Left colon (tissue), 2 donors: ENCODE measurements around the gene TPSG1. TPM values are rescaled to one million over a fixed set of nuclear protein-coding genes. Genes with fewer than 3 reads are reported as not detected.

Experiments used
- ATAC-seq: fragments of 200-7000 bp; cut with Tn5 transposase; one replicate; pipeline ENCODE4 v1.9.1; 2020; ENCODE audit warnings: mild to moderate bottlenecking, moderate library complexity
- DNase-seq, 2 donors: peaks; one replicate each; pipeline ENCODE4 v3.0.0-alpha.2; 2020
- intact Hi-C, 2 donors: fragments of 100-400 bp; cut with DNase I in 1 of 2; cut with micrococcal nuclease in 1 of 2; formaldehyde crosslinking; loops; one replicate each; pipeline versions ENCODE4 v1.11.2 to v1.14.0; 2022; cut with DNase I, micrococcal nuclease
- total RNA-seq, 2 donors: library from RNA; stranded (reverse); fragmentation: NEBNext Ultra II Directional; extraction: Animal tissue kit (Norgen Biotek cat#: 25700); gene quantifications; one replicate each; pipeline ENCODE4 v1.2.1, GENCODE V29; 2021
- donor health status: DM: no; HTN: no; CAD: no.
- donor health status: DM: yes; HTN: yes; CAD: no.

Gene TPSG1
- total RNA-seq, 2 donors from 2014 or later, result 60.7 to 124 TPM

DNA sequence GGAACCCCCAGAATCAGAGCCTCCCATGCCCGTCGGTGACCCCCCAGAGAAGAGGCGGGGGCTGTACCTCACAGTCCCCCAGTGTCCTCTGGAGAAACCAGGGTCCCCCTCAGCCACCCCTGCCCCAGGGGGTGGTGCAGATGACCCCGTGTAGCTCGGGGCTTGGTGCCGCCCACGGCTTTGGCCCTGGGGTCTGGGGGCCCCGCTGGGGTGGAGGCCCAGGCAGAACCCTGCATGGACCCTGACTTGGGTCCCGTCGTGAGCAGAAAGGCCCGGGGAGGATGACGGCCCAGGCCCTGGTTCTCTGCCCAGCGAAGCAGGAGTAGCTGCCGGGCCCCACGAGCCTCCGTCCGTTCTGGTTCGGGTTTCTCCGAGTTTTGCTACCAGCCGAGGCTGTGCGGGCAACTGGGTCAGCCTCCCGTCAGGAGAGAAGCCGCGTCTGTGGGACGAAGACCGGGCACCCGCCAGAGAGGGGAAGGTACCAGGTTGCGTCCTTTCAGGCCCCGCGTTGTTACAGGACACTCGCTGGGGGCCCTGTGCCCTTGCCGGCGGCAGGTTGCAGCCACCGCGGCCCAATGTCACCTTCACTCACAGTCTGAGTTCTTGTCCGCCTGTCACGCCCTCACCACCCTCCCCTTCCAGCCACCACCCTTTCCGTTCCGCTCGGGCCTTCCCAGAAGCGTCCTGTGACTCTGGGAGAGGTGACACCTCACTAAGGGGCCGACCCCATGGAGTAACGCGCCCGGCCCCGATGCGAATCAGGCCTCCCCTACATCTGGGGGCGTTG lies 4.0 kb downstream of the TPSG1 start:
- intact Hi-C loops, result no loop called here
- DNase-seq (peak in 1 of 2 donors; percentile 61), ATAC-seq (peak; percentile 40)

DNA sequence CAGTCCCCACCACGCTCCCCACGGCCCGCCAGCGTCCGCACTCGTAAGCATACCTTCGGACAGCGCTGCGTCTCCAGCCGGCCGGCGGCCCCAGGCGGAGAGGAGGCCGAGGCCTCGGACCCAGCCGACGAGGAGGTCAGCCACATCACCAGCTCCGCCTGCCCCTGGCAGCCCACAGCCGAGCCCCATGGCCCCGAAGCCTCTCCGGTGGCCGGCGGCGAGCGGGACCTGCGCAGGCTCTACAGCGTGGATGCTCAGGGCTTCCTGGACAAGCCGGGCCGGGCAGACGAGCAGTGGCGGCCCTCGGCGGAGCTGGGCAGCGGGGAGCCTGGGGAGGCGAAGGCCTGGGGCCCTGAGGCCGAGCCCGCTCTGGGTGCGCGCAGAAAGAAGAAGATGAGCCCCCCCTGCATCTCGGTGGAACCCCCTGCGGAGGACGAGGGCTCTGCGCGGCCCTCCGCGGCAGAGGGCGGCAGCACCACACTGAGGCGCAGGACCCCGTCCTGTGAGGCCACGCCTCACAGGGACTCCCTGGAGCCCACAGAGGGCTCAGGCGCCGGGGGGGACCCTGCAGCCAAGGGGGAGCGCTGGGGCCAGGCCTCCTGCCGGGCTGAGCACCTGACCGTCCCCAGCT lies 4.9 kb downstream of the TPSG1 start:
- no peak for ATAC-seq
- DNase-seq, result no peak
- intact Hi-C loops, result no loop called here

DNA sequence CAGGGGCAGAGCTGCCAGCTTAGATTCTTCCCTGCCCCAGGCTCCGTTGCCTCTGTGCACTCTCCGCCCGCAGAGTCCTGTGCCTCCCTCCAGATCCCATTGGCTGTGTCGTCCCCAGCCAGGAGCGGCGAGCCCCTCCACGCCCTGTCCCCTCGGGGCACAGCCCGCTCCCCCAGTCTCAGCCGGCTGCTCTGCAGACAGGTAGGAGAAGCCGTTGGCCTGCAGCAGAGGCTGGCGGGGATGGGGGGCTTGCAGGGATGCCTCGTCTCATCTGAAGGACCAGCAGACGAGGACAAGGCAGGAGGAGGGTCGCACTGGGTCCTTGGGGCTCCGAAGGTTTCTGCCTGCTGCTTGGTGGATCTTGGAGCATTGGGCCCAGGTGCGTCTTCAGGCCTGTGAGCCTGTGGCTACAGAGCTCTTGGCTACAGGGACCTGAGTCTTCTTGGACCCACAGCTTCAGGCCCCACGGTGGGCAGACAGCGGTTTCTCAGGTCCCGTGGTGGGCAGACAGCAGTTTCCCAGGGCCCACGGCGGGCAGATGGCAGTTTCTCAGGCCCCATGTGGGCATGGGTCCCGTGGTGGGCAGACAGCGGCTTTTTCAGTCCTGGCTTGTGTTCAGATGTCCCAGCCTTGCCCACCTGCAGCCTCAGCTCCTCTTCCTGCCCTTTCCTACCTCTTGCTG lies 6.0 kb downstream of the TPSG1 start:
- DNase-seq (no peak), ATAC-seq (no peak)
- intact Hi-C loops, result no loop called here

DNA sequence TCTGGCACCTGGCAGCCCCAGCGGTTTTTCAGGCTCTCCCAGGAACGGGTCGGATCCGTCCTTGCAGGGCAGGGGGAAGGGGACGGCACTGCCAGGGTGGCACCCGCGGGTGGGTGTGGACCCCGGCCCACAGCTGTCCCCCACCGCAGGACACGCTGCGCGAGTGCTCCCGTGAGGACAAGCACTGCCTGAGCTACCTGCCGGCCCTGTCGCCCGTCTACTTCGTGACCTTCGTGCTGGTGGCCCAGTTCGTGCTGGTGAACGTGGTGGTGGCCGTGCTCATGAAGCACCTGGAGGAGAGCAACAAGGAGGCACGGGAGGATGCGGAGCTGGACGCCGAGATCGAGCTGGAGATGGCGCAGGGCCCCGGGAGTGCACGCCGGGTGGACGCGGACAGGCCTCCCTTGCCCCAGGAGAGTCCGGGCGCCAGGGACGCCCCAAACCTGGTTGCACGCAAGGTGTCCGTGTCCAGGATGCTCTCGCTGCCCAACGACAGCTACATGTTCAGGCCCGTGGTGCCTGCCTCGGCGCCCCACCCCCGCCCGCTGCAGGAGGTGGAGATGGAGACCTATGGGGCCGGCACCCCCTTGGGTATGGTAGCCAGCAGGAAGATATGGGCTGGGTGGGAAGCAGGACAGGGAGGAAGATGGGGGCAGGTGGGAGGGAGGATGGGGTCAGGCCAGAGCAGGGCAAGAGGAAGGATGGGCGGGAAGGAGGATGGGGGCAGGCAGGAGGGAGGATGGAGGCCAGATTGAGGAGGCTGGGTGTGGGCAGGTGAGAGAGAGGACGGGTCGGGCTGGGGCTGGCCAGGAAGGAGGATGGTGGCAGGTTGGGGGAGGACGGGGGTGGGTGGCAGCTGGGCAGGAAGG lies 6.8 kb downstream of the TPSG1 start:
- intact Hi-C loops, result no loop called here
- ATAC-seq (no peak), DNase-seq (no peak)

DNA sequence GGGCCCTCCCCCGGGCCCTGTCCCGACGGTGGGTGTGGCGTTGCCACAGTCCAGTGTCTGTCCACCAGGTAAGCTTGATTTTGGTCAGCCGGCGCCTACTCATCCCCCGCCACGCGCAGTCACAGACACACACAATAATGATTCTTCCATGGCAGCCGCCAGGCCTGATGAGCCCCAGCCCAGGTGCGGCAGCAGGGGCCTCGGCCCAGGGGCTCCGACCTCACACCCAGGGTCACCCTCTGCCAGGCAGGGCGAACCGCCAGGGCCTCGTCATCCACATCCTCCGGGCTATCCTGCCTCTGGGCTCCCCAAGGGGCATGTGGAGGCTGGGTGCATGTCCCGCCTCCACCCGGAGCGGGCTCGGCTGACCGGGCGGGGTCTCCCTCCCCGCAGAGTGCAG lies 7.5 kb downstream of the TPSG1 start:
- intact Hi-C loops, result no loop called here
- DNase-seq, result no peak
- ATAC-seq, result no peak

DNA sequence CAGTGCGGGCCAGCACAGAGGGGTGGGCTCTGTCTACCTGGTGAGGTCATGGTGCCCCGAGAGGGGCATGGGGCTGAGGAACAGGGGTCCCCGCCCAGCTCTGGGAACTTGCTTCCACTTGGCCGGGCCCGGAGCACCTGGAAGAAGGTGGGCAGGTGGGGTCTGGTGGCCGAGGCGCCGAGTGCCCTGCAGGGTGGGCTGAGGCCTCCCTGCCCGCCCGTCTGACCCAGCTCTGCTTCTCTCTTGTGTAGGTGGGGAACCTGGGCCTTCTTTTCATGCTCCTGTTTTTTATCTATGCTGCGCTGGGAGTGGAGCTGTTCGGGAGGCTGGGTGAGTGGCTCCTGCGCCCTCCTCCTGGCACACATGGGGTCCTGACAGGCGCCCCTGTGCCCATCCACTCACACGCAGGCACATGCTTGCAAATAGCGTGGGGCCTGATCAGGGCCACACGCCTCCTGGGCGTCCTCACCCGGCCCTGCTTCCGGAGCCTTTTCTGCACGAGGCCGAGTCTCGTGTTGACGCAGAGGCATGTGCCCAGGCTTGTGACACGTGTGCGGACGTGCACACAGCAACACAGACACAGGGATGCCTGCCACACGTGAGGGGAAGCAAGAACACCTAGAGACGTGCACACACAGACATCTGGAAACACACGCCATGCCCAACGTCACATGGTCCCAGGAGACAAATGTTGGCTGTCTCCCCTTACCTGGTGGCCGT lies 8.2 kb downstream of the TPSG1 start:
- intact Hi-C loops, result no loop called here
- ATAC-seq (no peak), DNase-seq (no peak)

DNA sequence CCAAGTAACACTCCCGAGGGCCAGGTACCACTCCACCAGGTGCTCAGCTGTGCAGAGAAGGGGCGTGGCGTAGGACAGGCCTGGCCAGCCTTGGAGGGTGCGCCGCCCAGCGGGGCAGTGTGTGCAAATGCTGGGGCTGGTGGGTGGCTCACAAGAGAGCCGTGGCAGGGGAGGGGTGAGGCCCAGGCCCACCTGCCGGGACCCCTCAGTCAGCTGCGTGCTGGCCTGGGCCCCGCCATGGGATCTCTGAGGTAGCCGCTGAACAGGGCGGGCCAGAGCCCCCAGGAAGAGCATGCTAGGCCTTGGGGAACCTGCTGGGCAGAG lies 8.8 kb downstream of the TPSG1 start:
- peak in 1 of 2 donors; percentile 44 for DNase-seq
- peak; percentile 52 for ATAC-seq
- intact Hi-C loops, result no loop called here

DNA sequence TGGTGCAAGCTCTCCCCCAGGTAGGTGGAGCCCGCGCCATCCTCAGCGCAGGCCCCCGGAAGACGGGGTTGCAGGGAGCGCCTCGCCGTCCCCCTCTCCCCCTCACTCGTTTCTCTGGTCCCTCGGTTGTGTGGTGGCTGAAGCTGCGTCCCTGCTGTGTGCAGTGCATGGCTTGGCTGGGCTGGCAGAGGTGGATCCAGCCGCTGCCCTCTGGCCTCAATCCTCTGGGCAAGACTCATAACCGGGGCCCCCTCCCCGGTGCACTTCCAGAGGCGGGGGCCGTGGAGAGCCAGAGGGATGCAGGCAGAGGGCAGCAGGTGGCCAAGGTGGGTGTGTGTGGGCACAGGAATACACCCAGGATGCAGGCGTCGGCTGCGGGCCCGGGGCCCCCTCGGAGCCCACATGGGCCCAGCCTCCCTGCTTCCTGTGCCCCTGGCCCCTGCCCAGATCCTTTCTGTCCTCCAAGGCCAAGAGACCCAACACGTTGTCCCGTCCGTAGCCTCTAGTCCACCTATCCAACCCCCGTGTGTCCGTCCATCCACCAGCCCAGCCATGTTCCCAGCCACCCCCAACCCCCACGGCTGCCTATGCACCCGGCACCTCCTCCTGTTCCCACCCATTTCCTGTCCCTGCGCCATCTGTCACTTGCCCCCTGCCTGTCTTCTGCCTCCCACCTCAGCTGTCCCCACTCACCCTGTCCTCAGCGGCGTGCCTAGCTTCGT lies 9.3 kb downstream of the TPSG1 start:
- no peak for DNase-seq
- intact Hi-C loops, result no loop called here
- no peak for ATAC-seq

DNA sequence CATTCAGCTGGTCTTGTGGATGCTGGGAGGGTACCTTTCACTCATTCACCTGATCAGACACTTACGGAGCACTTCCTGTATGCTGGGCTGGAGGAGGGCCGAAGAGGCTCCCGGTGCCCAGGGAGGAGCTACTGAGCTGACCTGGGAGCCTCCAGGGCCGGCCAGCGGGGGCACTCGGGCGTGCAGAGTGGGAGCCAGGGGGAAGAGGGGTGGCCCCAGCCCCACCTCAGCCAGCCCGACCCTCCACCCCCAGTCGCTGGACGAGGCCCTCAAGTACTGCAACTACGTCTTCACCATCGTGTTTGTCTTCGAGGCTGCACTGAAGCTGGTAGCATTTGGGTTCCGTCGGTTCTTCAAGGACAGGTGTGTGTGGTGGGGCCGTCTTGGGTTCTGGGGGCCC lies 10.3 kb downstream of the TPSG1 start:
- DNase-seq (no peak), ATAC-seq (no peak)
- intact Hi-C loops, result no loop called here

DNA sequence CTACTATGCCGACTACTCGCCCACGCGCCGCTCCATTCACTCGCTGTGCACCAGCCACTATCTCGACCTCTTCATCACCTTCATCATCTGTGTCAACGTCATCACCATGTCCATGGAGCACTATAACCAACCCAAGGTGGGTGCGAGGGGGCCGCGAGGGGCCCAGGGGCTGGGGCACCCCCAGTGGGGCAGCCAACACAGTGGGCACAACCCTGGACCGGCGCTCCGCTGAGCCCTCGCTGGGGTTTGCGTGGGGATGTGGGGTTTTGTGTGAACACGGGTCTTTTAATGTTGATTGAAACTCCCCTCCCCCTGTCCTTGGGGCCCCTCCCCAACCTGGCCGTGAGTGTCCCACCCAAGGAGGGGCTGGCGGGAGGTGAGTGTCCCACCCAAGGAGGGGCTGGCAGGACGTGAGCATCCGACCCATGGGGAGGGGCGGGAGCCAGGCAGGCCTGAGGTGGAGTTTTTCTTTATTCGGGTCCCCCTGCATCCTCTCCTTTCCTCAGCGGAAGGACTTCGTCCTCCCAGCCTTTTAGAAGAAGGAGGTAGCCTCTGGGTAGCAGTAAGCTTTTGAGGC lies 11.2 kb downstream of the TPSG1 start:
- ATAC-seq, result no peak
- intact Hi-C loops, result no loop called here
- no peak for DNase-seq

DNA sequence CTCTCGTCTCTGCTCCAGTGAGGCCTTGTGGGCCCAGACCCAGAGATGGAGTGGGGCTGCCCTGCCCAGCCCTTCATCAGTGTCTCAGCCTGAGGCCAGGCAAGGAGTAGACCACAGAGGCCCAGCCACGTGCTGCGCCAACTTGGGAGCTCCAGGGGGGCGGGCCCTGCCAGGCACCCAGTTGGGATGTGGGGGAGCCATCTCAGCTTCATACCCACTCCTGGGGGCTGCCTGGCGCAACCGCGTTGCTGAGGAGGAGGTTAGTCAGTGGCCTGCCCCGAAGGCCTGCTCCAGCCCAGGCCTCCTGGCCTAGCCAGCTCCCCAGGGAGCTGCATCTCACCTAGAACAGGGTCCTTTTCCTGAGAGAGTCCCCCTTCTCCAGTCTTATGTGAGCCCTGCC lies 11.8 kb downstream of the TPSG1 start:
- ATAC-seq (no peak), DNase-seq (no peak)
- intact Hi-C loops, result no loop called here

DNA sequence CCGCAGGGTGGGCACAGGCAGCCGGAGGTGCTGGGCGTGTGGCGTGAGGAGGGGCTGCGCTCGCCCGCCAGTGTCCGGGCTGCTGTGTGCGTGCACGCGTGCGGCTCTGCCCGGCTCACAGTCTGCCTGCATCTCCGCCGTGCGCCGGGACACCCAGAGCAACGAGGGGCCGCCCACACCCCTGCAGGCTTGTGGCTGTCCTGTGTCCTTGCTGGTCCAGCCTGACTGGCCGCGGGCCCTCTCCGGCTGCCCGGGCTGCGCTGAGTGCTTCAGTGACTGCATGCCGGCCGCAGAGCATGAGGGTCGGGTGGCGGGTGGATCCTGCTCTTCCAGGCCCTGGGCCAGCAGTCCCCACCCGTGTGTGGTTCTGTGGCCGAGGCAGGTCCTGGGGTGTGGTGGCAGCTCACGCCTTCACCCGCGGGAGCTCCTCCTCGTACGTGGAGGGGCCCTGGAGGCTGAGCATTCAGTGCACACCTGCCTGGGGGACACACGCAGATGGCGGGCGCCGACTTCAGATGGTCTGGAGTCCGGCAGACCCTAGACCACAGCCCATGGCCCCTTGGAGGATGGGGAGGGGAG lies 12.4 kb downstream of the TPSG1 start:
- no peak for ATAC-seq
- intact Hi-C loops, result no loop called here
- no peak for DNase-seq

DNA sequence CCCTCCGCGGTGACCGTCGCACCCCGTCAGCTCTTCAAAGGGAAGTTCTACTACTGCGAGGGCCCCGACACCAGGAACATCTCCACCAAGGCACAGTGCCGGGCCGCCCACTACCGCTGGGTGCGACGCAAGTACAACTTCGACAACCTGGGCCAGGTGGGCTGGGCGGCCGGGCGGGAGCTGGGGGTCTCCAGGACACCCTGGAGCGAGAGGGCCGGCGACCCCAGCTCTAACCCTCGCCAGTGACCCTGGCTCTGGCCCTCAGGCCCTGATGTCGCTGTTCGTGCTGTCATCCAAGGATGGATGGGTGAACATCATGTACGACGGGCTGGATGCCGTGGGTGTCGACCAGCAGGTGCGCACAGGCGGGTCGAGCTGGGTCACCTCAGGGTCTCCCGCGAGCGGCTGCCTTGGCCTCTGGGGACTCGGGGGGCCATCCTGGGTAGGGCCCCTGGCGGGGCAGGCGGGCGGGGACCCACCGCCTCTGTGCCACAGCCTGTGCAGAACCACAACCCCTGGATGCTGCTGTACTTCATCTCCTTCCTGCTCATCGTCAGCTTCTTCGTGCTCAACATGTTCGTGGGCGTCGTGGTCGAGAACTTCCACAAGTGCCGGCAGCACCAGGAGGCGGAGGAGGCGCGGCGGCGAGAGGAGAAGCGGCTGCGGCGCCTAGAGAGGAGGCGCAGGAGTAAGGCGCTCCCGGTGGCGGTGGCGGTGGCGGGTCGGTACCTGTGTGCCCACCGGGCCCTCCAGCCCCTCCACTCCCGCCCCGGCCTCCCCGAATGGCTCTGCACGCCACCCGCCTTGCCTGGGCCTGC lies 13.4 kb downstream of the TPSG1 start:
- DNase-seq (no peak), ATAC-seq (no peak)
- intact Hi-C loops, result no loop called here

DNA sequence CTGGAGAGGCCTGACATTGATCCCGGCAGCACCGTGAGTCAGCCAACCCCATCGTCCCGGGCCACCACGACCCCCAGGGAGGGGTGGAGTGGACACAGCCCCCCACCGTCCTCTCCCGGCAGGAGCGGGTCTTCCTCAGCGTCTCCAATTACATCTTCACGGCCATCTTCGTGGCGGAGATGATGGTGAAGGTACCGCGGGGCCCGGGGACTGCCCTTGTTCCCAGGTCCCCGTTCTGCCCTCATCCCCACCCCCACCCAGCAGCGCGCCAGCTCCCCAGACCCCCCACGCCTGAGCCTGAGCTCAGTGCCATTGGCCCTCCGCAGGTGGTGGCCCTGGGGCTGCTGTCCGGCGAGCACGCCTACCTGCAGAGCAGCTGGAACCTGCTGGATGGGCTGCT lies 14.6 kb downstream of the TPSG1 start:
- DNase-seq (no peak), ATAC-seq (no peak)
- intact Hi-C loops, result no loop called here

DNA sequence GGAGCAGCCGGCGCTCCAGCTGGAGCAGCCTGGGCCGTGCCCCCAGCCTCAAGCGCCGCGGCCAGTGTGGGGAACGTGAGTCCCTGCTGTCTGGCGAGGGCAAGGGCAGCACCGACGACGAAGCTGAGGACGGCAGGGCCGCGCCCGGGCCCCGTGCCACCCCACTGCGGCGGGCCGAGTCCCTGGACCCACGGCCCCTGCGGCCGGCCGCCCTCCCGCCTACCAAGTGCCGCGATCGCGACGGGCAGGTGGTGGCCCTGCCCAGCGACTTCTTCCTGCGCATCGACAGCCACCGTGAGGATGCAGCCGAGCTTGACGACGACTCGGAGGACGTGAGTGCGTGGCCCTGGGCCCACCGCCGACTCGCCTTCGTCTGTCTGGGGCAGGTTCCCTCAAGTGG lies 16.0 kb downstream of the TPSG1 start:
- intact Hi-C loops, result no loop called here
- no peak for ATAC-seq

DNA sequence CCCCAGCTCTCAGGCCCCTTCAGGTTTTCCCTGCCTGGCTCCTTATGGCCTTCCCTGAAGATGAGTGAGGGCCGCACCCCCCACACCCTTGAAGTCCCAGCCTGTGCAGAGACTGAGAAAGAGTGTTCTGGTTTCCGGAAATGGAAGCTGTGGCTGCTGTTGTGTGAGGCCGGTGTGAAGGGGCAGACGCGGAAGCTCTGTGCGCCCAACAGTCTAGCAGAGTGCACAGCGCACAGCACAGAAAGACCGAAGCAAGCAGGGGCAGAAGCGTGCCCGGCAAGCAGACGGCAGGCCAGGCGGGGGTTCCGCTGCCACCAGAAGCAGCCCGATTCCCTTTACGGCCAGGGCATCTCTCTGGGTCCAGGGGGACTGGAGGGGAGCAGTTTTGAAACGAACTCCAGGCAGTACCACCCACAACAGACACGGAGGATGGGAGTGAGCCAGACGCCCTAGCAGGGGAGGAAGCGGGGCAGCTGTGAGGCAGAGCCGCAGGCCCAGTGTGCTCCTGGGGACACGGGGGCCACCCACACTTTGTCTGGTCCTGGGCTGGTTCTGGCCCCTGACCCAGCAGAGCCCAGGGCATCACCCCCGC lies 16.7 kb downstream of the TPSG1 start:
- intact Hi-C loops, result no loop called here
- no peak for DNase-seq
- no peak for ATAC-seq

More for the DNA sequence above, 16.0 kb downstream of the TPSG1 start:
- DNase-seq, result no peak
